Activated CD4-positive, alpha-beta memory T cell treated with anti-CD3 and anti-CD28 coated beads for 36 hours (primary cell): ENCODE results near the gene IFRD2. TPM values are rescaled to one million over a fixed set of nuclear protein-coding genes. Genes with fewer than 3 reads are reported as not detected.
"Not testable (repeated sequence)": the region's sequence is repeated elsewhere in the genome, so short reads cannot be mapped to it uniquely, and the experiment has no call there.

Experiments
- CTCF ChIA-PET: fragments of 350-600 bp; sonication (Branson Sonifier 250); formaldehyde crosslinking; loops from one replicate; lab custom pipeline; 2021; ENCODE audit warnings: antibody characterized with exemption, inconsistent platforms; lab: Charles Lee
- POLR2A ChIA-PET: fragments of 350-600 bp; sonication (Branson Sonifier 250); formaldehyde crosslinking; loops from one replicate; lab custom pipeline; 2021; ENCODE audit warnings: antibody characterized with exemption; lab: Charles Lee
- DNase-seq: peaks from one replicate; pipeline ENCODE4 v3.0.0-alpha.2; 2020
- H3K27ac Mint-ChIP-seq: one replicate; pipeline ENCODE4 v1.8.0; 2021; ENCODE audit warnings: mixed read lengths
- H3K27me3 Mint-ChIP-seq: one replicate; pipeline ENCODE4 v1.8.0; 2021; ENCODE audit warnings: mixed read lengths
- H3K36me3 Mint-ChIP-seq: one replicate; pipeline ENCODE4 v1.8.0; 2021; ENCODE audit warnings: mixed read lengths
- H3K4me1 Mint-ChIP-seq: one replicate; pipeline ENCODE4 v1.8.0; 2021; ENCODE audit warnings: low read depth, mixed read lengths
- H3K4me3 Mint-ChIP-seq: one replicate; pipeline ENCODE4 v1.8.0; 2021; ENCODE audit warnings: mild to moderate bottlenecking, mixed read lengths
- H3K9me3 Mint-ChIP-seq: one replicate; pipeline ENCODE4 v1.8.0; 2021; ENCODE audit warnings: mixed read lengths
- intact Hi-C: fragments of 100-400 bp; cut with micrococcal nuclease; formaldehyde crosslinking; loops from one replicate; pipeline ENCODE4 v1.15.1; 2023
- total RNA-seq, 2 experiments: library from RNA; stranded (reverse); gene quantifications; one replicate each; pipeline ENCODE4 v1.2.3, GENCODE V29; 2021

IFRD2 gene
- total RNA-seq, 2 experiments from 2014 or later = 111 to 112 TPM

GRCh38 chr3:50244813-50245212 is 47.4 kb downstream of the IFRD2 start:
- DNase-seq, H3K4me3 Mint-ChIP-seq, H3K9me3 Mint-ChIP-seq, POLR2A ChIA-PET, intact Hi-C loops, H3K27me3 Mint-ChIP-seq: not testable (repeated sequence)
- Mint-ChIP-seq H3K27ac (peak overlapping the region; percentile 96), H3K4me1 (peaks cover 81% of the 10 kb centered on the region), H3K36me3 (peaks cover 11% of the 10 kb centered on the region)
- CTCF ChIA-PET = interaction anchor here (5.6 to 9.5 kb wide), 2 partner anchors 13 to 50 kb away, joined by 24 to 307 read pairs; partner anchors contain the start of gene GNAI2

- POLR2A ChIA-PET = interaction anchor here (1.0 to 1.3 kb wide), 3 partner anchors 8 to 94 kb away, joined by 3 to 5 read pairs (median 4); no protein-coding TSS in a partner anchor
Observed at GRCh38 chr3:50243543-50243895, 48.7 kb downstream of the IFRD2 start.

GRCh38 chr3:50242851-50243542 is 49.2 kb downstream of the IFRD2 start:
- ChIA-PET POLR2A (interaction anchor here (1.0 to 2.6 kb wide), 4 partner anchors 9 to 94 kb away, joined by 3 to 8 read pairs (median 4); no protein-coding TSS in a partner anchor), CTCF (interaction anchor here (0.7 to 9.5 kb wide), 6 partner anchors 11 to 81 kb away, joined by 3 to 307 read pairs (median 8); partner anchors contain the start of gene GNAI2)
- H3K27ac Mint-ChIP-seq = peak overlapping the region; percentile 96
- DNase-seq = peak; percentile 77
- H3K4me1 Mint-ChIP-seq = peaks cover 82% of the 10 kb centered on the region
- intact Hi-C loops = no loop called here
- peak overlapping the region; percentile 69 for H3K4me3 Mint-ChIP-seq
- peaks cover 10% of the 10 kb centered on the region for H3K36me3 Mint-ChIP-seq
- H3K9me3 Mint-ChIP-seq = no peaks in the 10 kb centered on the region
- H3K27me3 Mint-ChIP-seq = no peaks in the 10 kb centered on the region

More at GRCh38 chr3:50243543-50243895, 48.7 kb downstream of the IFRD2 start:
- Mint-ChIP-seq H3K27ac (peak overlapping the region; percentile 96), H3K9me3 (no peaks in the 10 kb centered on the region), H3K4me1 (peaks cover 82% of the 10 kb centered on the region), H3K27me3 (no peaks in the 10 kb centered on the region), H3K36me3 (peaks cover 10% of the 10 kb centered on the region), H3K4me3 (no peak overlapping the region)
- CTCF ChIA-PET = interaction anchor here (0.7 to 9.5 kb wide), 5 partner anchors 12 to 49 kb away, joined by 3 to 307 read pairs (median 12); partner anchors contain the start of gene GNAI2
- intact Hi-C loops = no loop called here
- no peak for DNase-seq

- Mint-ChIP-seq H3K27me3 (no peaks in the 10 kb centered on the region), H3K4me3 (peak overlapping the region; percentile 69), H3K9me3 (no peaks in the 10 kb centered on the region), H3K27ac (peak overlapping the region; percentile 96), H3K4me1 (peaks cover 79% of the 10 kb centered on the region), H3K36me3 (peaks cover 15% of the 10 kb centered on the region)
- intact Hi-C loops = no loop called here
- POLR2A ChIA-PET = interaction anchor here (2.6 kb wide), 1 partner anchor 15 kb away, joined by 8 read pairs; no protein-coding TSS in a partner anchor
- DNase-seq = peak; percentile 57
- CTCF ChIA-PET = interaction anchor here (1.5 to 9.5 kb wide), 4 partner anchors 11 to 82 kb away, joined by 5 to 307 read pairs (median 14); partner anchors contain the start of gene GNAI2
Observed at GRCh38 chr3:50242381-50242770, 49.9 kb downstream of the IFRD2 start.

GRCh38 chr3:50241713-50242380 is 50.4 kb downstream of the IFRD2 start:
- intact Hi-C loops = no loop called here
- H3K4me1 Mint-ChIP-seq = peaks cover 74% of the 10 kb centered on the region
- no peaks in the 10 kb centered on the region for H3K9me3 Mint-ChIP-seq
- POLR2A ChIA-PET = interaction anchor here (2.6 kb wide), 1 partner anchor 15 kb away, joined by 8 read pairs; no protein-coding TSS in a partner anchor
- peaks cover 20% of the 10 kb centered on the region for H3K36me3 Mint-ChIP-seq
- peak overlapping the region; percentile 23 for H3K4me3 Mint-ChIP-seq
- H3K27me3 Mint-ChIP-seq = no peaks in the 10 kb centered on the region
- H3K27ac Mint-ChIP-seq = peak overlapping the region; percentile 96
- peak; percentile 39 for DNase-seq
- CTCF ChIA-PET = interaction anchor here (1.0 to 9.5 kb wide), 5 partner anchors 10 to 83 kb away, joined by 3 to 307 read pairs (median 5); partner anchors contain the start of gene GNAI2

- Mint-ChIP-seq H3K27me3 (no peaks in the 10 kb centered on the region), H3K36me3 (peaks cover 25% of the 10 kb centered on the region), H3K4me3 (no peak overlapping the region), H3K4me1 (peaks cover 70% of the 10 kb centered on the region), H3K9me3 (no peaks in the 10 kb centered on the region), H3K27ac (peak overlapping the region; percentile 96)
- ChIA-PET CTCF (interaction anchor here (1.0 to 9.5 kb wide), 4 partner anchors 10 to 83 kb away, joined by 3 to 307 read pairs (median 14); partner anchors contain the start of gene GNAI2), POLR2A (interaction anchor here (2.6 kb wide), 1 partner anchor 14 kb away, joined by 8 read pairs; no protein-coding TSS in a partner anchor)
- DNase-seq = no peak
- intact Hi-C loops = no loop called here
Observed at GRCh38 chr3:50241163-50241562, 51.1 kb downstream of the IFRD2 start.

- intact Hi-C loops = loop anchor here (5.0 kb wide), 1 partner anchor 363 kb away; no protein-coding TSS in a partner anchor
- DNase-seq = no peak
- Mint-ChIP-seq H3K4me1 (peaks cover 64% of the 10 kb centered on the region), H3K36me3 (peaks cover 25% of the 10 kb centered on the region), H3K27me3 (no peaks in the 10 kb centered on the region), H3K9me3 (no peaks in the 10 kb centered on the region), H3K4me3 (peak overlapping the region; percentile 91), H3K27ac (peak overlapping the region; percentile 96)
- ChIA-PET POLR2A (no interaction called here), CTCF (interaction anchor here (9.5 kb wide), 1 partner anchor 8 kb away, joined by 307 read pairs; the partner anchor contains the start of gene GNAI2)
Observed at GRCh38 chr3:50239649-50240048, 52.6 kb downstream of the IFRD2 start.

GRCh38 chr3:50238549-50239026 is 53.6 kb downstream of the IFRD2 start:
- Mint-ChIP-seq H3K27me3 (no peaks in the 10 kb centered on the region), H3K36me3 (peaks cover 23% of the 10 kb centered on the region), H3K4me1 (peaks cover 56% of the 10 kb centered on the region), H3K4me3 (peak overlapping the region; percentile 91), H3K27ac (peak overlapping the region; percentile 94), H3K9me3 (no peaks in the 10 kb centered on the region)
- ChIA-PET CTCF (interaction anchor here (4.2 to 14.8 kb wide), 2 partner anchors 6 to 11 kb away, joined by 45 to 307 read pairs; no protein-coding TSS in a partner anchor), POLR2A (interaction anchor here (0.5 to 3.5 kb wide), 4 partner anchors 8 to 59 kb away, joined by 3 to 17 read pairs (median 8); no protein-coding TSS in a partner anchor)
- DNase-seq = peak; percentile 43
- intact Hi-C loops = loop anchor here (1.0 to 5.0 kb wide), 3 partner anchors 8 to 364 kb away; partner anchors contain the start of gene IFRD2

- intact Hi-C loops = loop anchor here (1.0 to 5.0 kb wide), 3 partner anchors 8 to 364 kb away; partner anchors contain the start of gene IFRD2
- POLR2A ChIA-PET = interaction anchor here (0.5 to 3.5 kb wide), 5 partner anchors 9 to 60 kb away, joined by 3 to 17 read pairs (median 5); no protein-coding TSS in a partner anchor
- Mint-ChIP-seq H3K4me3 (peak overlapping the region; percentile 91), H3K27me3 (no peaks in the 10 kb centered on the region), H3K9me3 (no peaks in the 10 kb centered on the region), H3K4me1 (peaks cover 51% of the 10 kb centered on the region), H3K36me3 (peaks cover 23% of the 10 kb centered on the region), H3K27ac (peak overlapping the region; percentile 94)
- DNase-seq = peak; percentile 95
- CTCF ChIA-PET = interaction anchor here (0.6 to 14.8 kb wide), 6 partner anchors 6 to 86 kb away, joined by 3 to 307 read pairs (median 3); no protein-coding TSS in a partner anchor
Observed at GRCh38 chr3:50237754-50238548, 54.3 kb downstream of the IFRD2 start.
